PFSK-1 (cell line): ENCODE data around the gene PRKCE.

Experiments used
- FOXP2 ChIP-seq: optimal IDR thresholded peaks from 2 replicates; pipeline ENCODE3; 2011; ENCODE audit warnings: borderline replicate concordance, control low read depth, inconsistent platforms; ENCODE audit not compliant: insufficient read depth; ENCODE audit errors: extremely low read length, extremely low read depth
- POLR2AphosphoS5 ChIP-seq: IDR thresholded peaks from 2 replicates; pipeline ENCODE4 v1.6.1; 2012; ENCODE audit warnings: low read depth, mild to moderate bottlenecking, control low read depth, low read length, moderate library complexity
- REST ChIP-seq, 2 experiments: IDR thresholded peaks; 2 replicates each; pipeline versions ENCODE4 v1.6.1 to v1.8.0; 2011 to 2012; ENCODE audit warnings: low read depth in 2 of 2, low read length in 2 of 2, control low read depth in 1 of 2, inconsistent platforms in 1 of 2, mild to moderate bottlenecking in 1 of 2, moderate library complexity in 1 of 2; ENCODE audit not compliant: insufficient read depth in 1 of 2
- SIN3A ChIP-seq: IDR thresholded peaks from 2 replicates; pipeline ENCODE4 v1.6.1; 2012; ENCODE audit warnings: mild to moderate bottlenecking, low read length, moderate library complexity, borderline replicate concordance; ENCODE audit not compliant: insufficient read depth
- TAF1 ChIP-seq: IDR thresholded peaks from 2 replicates; pipeline ENCODE4 v1.6.1; 2012; ENCODE audit warnings: low read length, control low read depth, borderline replicate concordance; ENCODE audit not compliant: insufficient read depth

The PRKCE gene

DNA sequence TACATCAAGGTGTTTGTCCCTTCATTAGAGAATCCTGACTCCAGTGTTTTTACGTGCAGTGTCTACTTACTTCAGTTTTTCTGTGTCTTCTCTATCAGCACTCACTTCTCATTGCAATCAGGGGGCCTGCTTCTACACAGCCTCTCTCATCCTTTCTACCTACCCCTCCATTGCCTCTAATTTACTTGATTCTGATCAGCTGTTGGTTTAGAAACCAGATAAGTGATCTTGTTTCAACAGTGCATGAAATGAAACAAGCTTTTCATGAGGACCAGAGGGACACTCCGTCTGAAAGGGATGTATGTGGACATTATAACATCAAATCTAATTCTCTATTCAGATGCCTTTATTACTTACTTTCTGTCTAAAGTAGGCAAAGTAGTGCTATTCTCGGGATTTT, 136.9 kb downstream of the PRKCE start:
- no peak for TF ChIP-seq SIN3A
- TF ChIP-seq TAF1: no peak
- TF ChIP-seq REST (IDR thresholded peaks at IDR 0.05; ENCODE audit: insufficient read depth in 1 of 2, low read depth in 2 of 2, low read length in 2 of 2): no peak
- no peak for TF ChIP-seq FOXP2
- no peak for TF ChIP-seq POLR2AphosphoS5

GRCh38 chr2:45789317-45789716, 137.8 kb downstream of the PRKCE start:
- no peak for TF ChIP-seq REST (IDR thresholded peaks at IDR 0.05; ENCODE audit: insufficient read depth in 1 of 2, low read depth in 2 of 2, low read length in 2 of 2)
- TF ChIP-seq FOXP2: no peak
- TF ChIP-seq SIN3A: no peak
- TF ChIP-seq TAF1: no peak
- no peak for TF ChIP-seq POLR2AphosphoS5

DNA sequence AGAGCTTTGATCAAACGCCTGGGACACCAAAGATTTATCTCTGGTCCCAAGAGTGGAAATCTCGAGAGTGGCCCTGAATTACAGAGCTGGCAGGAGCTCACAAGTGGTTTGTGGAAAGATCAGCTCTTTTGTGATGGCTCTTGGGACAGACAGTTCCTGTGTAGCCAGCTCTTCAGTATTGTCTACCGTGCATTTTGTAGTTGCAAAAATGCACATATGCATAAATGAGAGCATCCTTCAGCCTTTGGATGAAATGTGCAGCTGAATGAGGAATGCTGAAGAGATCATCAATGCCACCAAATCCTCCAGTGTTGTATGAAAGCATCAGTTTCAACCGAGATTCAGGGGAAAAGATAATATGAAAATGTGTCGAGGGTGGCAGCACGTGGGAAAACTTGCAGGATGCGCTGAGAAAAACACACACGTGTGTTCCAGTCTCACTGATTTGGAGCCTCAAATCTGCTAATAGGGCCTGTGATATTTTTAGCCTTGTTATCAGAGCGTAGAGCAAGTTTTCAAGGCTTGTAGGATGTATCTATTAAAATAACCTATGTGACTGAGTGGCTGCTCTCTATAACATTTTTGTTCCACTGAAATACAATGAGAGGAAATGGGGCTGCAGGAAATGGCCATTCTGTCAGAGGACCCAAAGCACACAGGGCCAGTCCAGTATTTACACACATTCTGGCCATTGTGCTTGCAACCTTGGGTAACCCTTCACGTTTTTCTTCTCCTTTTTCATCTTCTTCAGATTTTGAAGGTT, 138.7 kb downstream of the PRKCE start:
- TF ChIP-seq REST (IDR thresholded peaks at IDR 0.05; ENCODE audit: insufficient read depth in 1 of 2, low read depth in 2 of 2, low read length in 2 of 2) (no peak), POLR2AphosphoS5 (no peak), SIN3A (no peak), TAF1 (no peak), FOXP2 (no peak)

GRCh38 chr2:45793305-45793962, 142.0 kb downstream of the PRKCE start:
- TF ChIP-seq TAF1 (no peak), POLR2AphosphoS5 (no peak), REST (IDR thresholded peaks at IDR 0.05; ENCODE audit: insufficient read depth in 1 of 2, low read depth in 2 of 2, low read length in 2 of 2) (no peak), SIN3A (no peak), FOXP2 (no peak)

GRCh38 chr2:45794134-45794617, 142.7 kb downstream of the PRKCE start:
- TF ChIP-seq REST (IDR thresholded peaks at IDR 0.05; ENCODE audit: insufficient read depth in 1 of 2, low read depth in 2 of 2, low read length in 2 of 2) (no peak), POLR2AphosphoS5 (no peak), FOXP2 (no peak), TAF1 (no peak), SIN3A (no peak)
